GM18519 (cell line): ENCODE measurements around the gene ADISSP.

Source experiments
- ATAC-seq: cut with Tn5 transposase; IDR thresholded peaks from one replicate; pipeline ENCODE4 v1.9.1; 2021; ENCODE audit warnings: mild to moderate bottlenecking, moderate library complexity; ENCODE audit not compliant: unreplicated experiment, low FRiP score

Gene ADISSP

DNA sequence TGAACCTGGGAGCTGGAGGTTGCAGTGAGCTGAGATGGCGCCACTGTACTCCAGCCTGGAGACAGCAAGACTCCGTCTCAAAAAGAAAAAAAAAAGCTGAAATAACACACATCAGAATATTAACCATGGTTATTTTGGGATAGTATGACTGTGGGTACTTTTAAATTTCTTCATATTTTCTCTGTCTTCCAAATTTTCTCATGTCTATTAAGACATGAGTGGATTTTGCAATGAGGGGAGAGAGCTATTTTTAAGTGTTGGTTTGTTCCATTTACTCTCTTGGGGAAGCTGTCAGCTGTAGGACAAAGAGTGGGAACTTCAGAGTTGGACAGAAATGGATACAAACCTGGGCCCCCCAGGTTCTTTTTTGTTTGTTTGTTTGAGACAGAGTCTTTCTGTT, 10.3 kb downstream of the ADISSP start:
- no peak for ATAC-seq

DNA sequence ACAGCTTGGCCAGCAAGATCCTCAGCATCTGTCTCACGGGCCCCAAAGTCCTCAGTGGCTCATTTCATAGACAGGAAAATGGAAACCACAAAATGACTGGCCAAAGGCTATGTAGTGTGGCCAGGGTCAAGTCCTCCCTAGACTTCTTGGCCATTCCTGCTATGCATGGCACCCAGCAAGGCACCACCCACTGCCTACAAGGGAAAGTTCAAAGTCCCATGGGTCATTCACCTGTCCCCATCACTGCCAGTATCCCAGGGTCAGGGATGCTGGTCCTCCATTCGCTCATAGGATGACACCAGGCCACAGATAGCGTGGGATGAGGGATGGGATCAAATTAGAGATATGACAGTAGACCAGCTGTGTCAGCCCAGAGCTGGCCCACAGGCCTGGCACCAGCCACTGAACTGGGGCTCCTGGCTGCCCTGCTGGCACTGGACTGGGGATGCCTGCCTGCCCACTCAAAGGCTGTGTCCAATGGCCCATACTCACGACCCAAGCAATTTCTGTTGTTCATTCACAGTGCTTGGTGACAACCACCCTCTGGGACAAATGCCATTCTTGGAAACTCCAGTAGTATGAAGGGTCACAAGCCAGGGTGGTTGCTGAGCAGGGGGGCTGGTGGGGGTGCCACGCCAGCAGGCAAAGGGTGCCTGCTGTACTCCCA, 11.6 kb downstream of the ADISSP start:
- no peak for ATAC-seq

DNA sequence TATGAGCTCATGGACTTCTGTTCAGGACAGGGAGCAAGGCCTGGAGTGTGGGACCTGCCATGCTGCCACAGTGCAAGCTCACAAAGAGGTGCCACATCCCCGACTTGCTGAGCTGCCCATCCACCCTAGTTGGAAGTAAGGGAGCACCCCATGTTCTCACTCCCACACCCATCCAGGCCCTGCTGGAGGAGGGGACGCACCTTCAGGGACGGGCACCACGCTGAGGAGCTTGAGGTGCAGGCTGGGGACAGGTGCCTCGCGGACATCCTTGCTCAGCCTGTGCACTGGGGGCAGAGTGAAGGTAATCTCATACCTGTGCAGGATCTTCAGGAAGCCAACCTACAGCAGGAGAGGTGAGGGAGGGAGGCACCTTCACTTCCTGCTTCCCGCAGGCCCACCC, 12.3 kb downstream of the ADISSP start:
- ATAC-seq = no peak

- ATAC-seq = no peak
Observed at GRCh38 chr20:3754276-3754630, 13.3 kb downstream of the ADISSP start.

DNA sequence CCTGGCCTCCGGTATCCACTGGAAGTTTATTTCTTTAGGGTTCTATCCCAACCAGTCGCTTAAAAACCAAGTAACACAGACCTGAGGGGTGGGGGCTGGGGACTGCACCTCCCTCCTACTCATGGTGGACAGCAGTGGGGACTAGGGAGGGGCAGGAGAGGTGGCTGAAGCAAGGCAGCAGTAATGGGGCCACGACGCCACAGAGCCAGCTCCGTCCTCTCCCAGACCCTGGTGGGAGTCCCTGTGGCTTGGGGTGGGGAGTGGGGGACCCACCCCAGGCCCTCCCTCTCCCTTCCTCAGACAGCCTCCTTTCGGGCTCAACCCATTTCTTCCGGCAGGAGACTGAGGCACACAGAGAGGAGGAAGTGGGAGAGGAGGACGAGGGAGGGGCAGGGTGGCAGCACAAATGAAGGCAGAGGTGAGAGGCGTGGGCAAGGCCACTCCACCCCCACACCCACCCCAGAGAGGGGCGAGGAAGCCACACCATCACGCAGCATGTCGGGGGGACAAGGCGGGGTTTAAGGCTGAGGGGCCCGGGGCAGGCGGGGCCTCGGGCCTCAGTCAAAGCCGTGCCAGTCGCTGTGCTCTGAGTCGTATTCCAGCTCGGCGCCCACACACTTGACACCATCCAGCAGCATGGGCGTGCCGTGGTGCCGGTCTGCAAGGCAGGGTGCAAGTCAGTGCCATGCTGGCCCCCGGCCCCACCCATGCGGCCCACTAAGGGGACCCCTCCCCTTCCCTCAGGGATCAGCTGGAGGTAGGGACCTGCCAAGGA, 13.9 kb downstream of the ADISSP start:
- ATAC-seq = no peak

- ATAC-seq = no peak
Observed at GRCh38 chr20:3753098-3753497, 14.5 kb downstream of the ADISSP start.

DNA sequence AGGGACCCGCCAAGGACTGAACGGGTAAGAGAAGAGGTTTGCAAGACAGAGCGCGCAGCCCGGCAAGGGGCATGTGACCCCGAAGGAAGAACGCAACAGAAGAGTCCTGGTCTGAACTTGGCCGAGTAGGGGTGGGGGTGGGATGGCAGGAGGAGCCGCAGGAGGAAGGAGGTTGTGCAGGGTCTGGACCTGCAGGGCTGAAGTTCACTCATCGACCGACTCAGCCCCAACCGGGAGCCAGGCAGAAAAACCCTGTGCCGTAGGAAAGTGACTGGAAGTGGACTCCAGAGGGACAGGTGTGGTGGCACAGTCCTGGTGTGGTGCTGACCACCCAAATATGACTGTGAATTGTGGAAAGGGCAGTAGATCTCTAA, 15.2 kb downstream of the ADISSP start:
- no peak for ATAC-seq

- no peak for ATAC-seq
Observed at GRCh38 chr20:3751675-3752385, 15.7 kb downstream of the ADISSP start.

DNA sequence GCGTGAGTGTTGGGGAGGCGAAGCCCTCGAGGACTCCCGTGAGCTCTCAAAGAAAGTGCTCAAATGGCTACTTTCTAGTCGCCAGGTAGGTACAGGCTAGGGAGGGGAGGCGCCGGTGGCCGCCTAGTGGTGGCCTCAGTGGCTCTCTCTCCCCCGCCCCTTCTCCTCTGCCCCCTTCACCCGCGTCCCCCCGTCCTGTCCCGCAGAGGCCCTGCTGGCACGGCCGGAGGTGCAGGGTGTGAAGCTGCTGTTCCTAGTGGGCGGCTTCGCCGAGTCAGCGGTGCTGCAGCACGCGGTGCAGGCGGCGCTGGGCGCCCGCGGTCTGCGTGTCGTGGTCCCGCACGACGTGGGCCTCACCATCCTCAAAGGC, 16.3 kb downstream of the ADISSP start:
- ATAC-seq = no peak

DNA sequence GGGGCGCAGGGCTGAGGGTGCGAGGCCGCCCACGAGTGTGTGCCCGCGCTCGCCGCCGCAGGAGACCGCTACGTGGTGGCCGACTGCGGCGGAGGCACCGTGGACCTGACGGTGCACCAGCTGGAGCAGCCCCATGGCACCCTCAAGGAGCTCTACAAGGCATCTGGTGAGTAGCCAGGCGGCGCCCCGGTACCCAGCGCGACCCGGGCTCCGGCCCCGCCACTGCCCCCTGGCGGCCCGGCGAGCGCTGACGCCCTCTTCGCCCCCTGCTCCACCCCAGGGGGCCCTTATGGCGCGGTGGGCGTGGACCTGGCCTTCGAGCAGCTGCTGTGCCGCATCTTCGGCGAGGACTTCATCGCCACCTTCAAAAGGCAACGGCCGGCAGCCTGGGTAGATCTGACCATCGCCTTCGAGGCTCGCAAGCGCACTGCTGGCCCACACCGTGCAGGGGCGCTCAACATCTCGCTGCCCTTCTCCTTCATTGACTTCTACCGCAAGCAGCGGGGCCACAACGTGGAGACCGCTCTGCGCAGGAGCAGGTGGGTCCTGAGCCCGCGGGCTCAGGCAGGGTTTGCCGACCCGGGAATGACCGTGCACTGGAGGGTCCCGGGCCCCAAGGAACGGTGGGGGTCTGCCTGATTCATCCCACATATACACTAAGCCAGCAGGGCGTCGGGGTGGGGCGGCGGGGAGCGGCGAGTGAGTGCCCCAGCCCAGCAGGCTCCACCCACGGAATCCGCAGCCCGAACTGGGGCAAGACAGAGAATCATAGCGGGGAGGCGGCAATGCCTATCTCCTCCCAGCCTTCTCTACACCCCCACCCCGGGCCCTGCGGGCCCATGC, 17.6 kb downstream of the ADISSP start:
- ATAC-seq = no peak

DNA sequence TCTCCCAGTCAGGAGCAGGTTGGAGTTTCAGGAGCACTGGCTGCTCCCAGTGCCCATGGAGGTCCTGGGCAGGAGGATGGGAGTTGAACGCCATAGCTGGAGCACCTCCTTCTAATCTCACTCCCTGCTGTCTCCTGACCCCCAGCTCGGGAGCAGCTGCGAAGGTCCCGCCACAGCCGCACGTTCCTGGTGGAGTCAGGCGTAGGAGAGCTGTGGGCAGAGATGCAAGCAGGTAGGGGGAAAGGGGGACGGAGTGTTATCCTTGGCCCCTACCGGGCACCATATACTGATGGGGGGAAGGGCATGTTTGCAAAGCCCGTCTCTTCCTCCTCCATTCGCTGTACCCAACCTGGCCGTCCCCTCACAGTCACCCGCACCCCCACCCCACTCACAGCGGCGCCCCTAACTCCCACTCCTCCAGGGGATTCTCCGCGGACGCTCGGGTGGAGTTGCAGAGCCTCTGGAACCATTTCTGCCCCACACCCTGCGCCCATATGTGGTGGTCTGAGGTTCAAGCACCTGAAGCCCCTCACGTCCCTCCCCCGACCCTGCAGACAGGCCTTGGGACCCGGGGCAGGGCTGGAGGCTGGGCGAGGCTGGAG, 18.4 kb downstream of the ADISSP start:
- ATAC-seq = no peak

DNA sequence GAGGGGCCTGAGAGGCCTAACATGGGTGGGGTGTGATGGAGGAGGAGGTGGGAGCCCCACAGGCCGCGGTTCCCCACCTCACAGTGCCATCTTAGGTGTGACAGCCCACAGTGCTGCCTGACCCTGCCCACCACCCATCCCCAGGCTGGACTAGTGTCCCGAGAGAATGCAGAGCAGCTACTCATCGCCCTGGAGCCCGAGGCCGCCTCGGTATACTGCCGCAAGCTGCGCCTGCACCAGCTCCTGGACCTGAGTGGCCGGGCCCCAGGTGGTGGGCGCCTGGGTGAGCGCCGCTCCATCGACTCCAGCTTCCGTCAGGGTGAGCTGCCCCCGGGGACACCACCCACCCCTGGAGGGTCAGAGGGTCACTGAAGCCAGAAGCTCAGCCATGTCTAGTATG, 19.5 kb downstream of the ADISSP start:
- no peak for ATAC-seq

GRCh38 chr20:3747471-3747870, 20.1 kb downstream of the ADISSP start:
- no peak for ATAC-seq

- ATAC-seq = no peak
Observed at GRCh38 chr20:3745686-3746173, 21.8 kb downstream of the ADISSP start.

DNA sequence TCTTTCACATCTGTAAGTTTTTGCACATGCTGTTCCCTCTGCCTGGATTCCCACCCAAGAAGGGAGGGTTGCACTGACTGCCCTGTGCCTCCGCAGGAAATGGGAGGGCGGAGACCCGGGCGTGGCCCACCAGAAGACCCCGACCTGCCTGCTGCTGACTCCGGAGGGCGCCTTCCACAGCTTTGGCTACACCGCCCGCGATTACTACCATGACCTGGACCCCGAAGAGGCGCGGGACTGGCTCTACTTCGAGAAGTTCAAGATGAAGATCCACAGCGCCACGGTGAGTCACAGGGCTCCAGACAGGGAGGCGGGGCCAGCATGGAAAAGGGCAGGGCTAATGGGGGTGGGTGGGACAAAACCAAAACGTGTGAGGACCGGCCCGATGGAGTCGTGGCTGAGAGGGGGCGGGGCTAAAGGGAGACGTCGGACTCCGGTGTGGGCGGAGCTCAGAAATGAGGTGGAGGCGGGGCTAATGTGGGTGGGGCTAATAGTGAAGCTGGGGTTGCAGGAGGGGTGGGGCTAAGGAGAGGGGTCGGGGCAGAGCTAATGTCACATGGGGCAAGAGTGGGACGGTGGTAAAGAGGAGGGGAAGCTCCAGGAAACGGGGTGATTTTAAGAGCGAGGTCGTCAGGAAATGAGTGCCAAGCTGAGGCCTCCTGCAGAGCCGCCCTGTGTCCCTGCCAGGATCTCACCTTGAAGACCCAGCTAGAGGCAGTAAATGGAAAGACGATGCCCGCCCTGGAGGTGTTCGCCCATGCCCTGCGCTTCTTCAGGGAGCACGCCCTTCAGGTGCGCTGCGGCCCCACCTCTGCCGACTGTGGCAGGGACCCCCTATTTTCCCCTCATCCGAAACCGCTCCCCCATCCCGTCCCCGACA, 22.5 kb downstream of the ADISSP start:
- no peak for ATAC-seq

DNA sequence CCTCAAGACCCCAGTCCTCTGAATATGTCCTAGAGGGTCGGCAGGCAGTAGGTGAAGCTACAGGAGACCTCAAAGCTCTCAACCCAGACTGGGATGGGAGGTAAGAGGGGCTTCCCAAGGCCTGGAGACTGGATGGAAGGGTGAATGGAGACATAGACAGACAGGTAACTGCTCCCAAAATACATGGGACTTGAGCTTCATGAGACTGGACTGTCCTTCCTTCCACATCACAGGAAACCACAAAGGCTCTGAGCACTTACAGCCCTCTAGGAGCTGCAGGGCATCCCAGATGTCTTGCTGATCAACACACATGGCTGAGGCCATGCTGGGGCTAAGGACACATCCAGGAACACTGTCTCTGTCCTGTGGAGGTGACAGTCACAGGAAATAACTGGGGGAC, 23.5 kb downstream of the ADISSP start:
- no peak for ATAC-seq

GRCh38 chr20:3743251-3743650, 24.3 kb downstream of the ADISSP start:
- no peak for ATAC-seq

DNA sequence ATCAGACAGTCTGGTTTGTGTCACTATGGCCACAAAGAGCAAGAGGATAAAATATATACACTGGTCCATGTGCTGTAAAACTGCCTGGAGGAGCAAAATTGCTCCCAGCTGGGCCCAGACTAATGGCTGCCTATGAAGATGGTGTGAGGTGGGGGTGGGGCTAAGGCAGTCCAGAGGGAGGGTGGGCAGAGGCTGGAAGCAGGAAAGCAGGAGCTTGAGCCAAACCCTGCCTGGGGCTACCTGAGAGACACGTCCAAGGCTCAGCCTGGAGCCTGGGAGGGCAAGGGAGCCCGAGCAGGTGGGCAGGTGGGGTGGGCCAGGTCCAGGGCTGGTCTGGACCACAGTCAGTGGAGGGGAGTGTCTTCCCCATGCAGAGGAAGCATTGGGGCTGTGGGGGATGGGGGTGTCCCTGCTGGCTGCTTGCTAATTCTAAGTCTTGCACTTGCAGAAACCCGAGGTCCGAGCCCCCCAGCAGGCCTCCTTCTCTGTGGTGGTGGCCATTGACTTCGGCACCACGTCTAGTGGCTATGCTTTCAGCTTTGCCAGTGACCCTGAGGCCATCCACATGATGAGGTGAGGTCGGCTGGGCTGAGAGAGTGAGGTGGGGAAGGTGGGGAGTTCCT, 25.6 kb downstream of the ADISSP start:
- no peak for ATAC-seq
